Stimulated activated CD8-positive, alpha-beta memory T cell treated with anti-CD3 and anti-CD28 coated beads, Interleukin-15, amount 100 ng/mL, for 1 hour (primary cell): ENCODE data around the gene MICAL2.

Source experiments
- DNase-seq: peaks from one replicate; pipeline ENCODE4 v3.0.0-alpha.2; 2020; ENCODE audit warnings: low read depth

MICAL2 gene

DNA sequence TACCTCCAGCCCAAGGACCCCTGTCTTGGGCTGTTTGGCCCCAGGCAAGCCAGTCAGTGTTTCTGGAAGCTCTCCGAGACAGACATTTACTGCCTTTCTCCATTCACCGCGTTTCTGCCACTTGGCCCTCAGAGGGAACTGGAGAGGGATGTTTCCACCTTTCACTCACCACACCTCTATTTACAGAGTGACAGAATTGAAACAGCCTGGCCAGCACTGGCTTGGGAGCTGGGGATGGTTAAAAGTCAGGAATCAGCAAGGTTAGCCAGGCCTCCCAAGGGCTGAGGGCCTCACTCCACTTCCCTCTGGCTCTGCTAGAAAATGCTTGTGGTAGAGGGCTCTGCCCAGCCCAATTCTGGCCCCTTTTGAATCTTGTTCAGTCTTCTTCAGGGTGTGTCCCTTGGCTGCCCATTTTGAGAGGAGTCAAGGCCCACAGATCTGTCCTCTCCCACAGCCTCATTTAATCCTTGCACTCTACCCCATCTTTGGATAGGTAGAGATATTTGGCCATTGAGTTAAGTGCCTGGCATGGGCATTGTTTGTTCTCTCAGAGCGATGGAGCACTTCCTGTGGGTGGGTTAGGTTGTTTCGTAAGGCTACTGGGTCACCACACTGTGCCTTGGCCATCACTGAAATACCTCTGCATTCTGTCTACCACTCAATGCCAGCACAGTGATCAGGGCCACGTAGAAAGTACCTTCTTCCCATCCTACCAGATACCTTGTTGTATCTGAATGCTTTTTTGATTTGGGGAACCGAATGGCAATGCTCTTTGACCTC, 119.2 kb downstream of the MICAL2 start:
- no peak for DNase-seq

DNA sequence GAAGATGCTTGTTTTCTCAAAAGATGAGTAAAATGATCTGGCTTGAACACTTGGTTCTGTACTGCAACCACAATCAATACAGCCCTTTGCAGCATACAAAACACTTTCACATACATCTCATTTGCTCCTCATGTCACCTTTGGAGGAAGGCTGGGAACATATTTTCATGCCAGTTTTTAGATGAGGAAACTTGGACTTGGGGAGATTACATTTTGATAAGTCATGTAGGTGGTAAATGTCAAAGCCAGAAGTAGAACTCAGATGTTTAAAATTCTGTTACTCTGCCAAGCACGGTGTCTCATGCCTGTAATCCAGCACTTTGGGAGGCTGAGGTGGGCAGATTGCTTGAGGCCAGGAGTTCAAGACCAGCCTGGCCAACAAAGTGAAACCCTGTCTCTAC, 121.8 kb downstream of the MICAL2 start:
- no peak for DNase-seq

DNA sequence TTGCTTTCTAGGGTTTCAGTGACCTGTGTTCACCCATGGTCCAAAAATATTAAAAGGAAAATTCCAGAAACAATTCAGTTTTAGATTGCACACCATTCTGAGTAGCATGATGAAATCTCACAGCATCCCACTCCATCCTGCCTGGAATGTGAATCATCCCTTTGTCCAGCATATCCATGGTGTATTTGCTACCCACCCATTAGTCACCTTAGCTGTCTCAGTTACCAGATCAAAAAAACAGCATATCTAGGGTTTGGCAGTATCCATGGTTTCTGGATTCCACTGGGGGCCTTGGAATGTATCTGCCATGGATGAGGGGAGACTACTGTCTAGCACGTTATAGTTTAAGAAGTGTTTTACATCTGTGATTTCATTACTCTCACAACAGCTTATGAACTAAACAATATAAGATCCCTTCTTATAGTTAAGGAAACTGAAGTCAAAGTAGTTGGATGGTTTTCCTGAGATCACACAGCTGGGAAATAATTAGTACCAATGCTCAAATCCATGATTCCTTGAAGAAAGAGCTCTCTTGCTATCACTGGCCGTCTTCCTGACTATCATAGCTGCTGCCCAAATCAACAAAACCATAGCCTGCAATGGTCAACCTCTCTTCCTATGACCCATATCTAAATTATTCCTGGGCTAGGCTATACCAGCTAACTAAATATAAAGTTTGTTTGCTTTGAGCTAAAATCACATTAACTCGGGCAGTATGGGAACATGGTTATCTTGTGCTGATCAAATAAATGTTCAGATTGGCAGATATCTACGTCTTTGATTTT, 122.6 kb downstream of the MICAL2 start:
- DNase-seq: no peak

DNA sequence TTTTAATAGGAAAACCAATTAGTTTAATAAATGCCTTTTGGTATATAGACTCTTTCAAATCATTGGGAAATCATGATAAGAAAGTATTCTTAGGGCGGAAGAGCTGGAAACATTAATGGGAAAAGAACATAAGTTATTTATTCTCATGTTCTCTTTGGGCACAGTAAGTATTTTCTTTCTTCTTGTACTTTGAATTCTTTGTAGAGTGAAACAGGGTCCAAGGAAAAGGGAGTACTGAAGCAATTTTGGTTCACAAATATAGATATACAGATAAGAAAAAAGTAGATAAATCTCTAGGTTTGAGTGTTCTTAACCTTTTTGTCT, 123.2 kb downstream of the MICAL2 start:
- no peak for DNase-seq

DNA sequence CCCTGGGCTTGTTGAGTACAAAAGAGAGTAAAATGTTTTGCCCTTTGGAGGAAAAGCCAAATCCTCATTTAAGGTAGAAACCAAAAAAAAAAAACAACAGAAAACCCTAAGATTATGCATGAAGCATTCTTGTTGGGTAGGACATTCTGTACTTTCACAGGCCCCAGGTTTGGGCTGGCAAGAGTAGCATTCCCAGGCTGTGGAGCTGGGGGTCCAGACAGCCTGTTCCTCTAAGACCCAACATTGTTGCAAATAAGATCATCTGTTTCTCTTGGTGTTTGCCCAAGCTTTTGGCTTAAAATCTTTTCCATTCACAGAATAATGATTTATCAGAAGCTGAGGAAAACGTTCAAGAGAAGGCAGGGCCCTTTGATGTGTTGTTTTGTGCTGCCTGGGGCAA, 123.8 kb downstream of the MICAL2 start:
- no peak for DNase-seq

DNA sequence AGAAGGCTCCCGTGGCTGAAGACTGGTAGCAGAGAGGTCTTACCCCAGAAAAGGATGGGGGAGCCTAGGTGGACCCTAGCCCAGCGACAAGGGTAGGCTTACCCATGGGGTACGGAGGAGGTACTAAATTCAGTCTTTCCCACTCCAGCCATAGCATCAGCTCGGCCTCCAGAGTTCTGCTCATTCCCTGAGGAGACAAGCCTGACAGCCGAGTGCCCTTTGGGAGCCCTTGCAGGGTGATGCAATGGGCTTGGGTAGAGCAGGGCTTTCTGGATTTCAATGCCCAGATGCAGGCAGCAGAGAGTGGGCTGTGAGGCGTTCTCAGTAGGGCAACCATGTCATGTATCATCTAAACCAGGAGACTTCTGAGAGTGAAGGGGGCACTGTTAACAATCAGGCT, 124.7 kb downstream of the MICAL2 start:
- no peak for DNase-seq

DNA sequence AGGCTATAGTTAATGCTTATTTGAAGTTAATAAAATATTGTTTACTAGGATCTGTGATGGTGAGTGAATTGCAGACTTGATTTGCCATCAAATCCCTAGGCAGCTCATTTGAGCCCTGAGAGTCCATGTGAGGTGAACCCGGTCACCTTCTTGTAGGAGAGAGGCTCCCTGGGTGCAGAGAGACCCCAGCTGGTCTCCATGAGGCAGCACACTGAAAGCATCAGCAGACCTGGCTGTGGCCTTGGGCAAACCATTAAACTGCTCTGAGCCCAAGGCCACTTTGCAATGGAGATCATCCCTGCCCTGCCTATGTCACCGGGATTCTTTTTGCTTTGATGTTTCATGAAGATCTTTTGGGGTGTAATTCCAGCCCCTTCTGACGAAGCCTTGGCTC, 125.2 kb downstream of the MICAL2 start:
- DNase-seq: no peak

DNA sequence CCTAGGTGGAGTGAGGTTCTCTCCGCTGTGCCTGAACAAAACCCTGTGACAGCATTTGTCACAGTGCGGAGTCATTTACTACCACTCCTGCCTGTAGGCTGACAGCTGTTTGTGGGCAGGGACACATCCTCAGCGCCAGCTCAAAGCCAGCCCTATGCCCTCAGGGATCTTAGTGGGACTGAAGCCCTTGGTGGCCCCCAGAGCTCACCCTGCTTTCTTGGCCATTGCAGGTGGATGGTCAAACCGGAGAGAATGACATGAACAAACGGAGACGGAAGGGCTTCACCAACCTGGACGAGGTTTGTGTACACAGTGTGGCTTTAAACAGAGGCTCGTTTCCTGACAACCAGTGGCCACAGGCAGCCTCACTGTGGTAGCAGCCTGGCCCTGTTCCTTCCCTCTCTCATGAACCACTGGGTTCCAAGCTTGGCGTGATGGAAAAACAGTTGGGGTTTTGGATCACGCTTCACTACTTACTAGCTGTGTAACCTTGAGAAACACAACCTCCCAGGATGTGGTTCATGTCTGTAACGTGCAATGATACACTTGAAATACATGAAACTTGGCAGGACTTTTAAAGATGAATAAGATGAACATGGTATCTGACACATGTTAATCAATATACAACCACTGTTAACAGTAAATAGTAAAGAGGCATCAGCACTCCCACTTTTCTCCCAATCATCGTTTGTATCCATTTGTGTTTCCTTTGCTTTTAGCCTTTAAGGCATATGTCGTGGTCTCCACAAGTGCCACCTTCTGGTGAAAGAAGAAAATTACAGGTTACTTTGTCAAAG, 125.8 kb downstream of the MICAL2 start:
- no peak for DNase-seq

DNA sequence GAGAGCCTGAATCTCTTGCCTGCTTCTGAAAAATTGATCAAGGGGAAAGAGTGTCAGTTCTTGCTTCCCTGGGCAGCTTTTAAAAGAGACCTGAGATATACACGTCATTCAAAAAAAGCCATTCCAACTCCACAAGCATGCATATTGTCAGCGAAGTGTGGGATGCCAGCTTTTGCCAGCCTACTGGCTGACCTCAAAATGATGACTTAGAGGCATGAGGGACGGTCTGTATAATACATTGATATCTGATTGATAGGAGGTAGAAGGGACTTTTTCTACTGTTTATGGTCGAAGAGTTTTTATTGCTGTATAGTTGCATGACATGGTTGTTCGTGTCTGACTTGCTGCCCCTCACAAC, 126.3 kb downstream of the MICAL2 start:
- DNase-seq: no peak

DNA sequence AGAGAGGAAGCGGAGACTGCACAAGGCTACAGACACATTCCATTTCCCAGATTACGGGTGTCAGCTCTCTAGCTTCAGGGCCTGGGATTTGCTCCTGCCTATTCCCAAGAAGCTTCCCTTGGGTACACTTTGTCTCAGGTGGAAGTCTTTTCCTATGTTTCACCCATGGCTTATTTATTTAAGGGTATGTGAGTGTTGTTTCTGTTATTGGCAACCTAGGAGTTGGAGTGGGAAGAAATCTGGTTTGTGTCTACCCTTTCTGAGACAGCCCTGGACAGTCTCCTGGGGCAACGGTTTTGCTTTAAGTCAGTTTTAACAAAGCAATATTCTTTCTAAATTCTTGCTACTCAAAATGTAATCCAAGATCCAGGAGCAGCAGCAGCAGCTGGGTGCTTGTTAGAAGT, 127.0 kb downstream of the MICAL2 start:
- DNase-seq: no peak

DNA sequence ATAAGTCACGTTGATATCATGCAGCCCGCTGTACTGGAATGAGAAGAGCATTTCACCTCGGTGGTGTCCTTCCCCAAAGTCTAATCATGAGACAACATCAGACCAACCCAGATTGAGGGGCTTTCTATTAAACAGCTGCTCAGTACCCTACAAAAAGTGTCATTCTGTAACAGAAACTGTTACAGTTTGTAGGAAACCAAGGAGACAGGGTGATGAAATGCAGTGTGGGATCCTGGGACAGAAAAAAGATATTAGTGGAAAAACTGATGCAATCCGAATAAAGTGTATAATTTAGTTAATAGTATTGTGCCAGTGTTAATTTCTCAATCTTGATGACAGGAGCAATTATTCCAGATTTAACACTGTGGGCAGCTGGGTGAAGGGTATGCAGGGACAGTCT, 128.0 kb downstream of the MICAL2 start:
- DNase-seq: no peak

DNA sequence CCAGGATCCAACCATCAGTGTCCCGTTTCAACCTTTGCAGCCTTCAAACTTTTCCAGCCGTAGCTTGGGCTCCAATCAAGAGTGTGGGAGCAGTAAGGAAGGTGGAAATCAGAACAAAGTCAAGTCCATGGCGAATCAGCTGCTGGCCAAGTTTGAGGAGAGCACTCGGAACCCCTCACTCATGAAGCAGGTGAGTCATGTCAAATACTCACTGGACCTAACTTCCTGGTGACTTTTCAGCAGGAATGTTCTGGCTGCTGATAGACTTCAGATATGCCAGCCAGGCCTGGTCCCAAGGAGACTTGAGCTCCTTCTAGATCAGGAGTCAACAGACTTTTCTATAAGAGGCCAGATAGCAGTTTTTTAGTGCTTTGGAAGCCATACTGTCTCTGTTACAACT, 129.0 kb downstream of the MICAL2 start:
- no peak for DNase-seq

DNA sequence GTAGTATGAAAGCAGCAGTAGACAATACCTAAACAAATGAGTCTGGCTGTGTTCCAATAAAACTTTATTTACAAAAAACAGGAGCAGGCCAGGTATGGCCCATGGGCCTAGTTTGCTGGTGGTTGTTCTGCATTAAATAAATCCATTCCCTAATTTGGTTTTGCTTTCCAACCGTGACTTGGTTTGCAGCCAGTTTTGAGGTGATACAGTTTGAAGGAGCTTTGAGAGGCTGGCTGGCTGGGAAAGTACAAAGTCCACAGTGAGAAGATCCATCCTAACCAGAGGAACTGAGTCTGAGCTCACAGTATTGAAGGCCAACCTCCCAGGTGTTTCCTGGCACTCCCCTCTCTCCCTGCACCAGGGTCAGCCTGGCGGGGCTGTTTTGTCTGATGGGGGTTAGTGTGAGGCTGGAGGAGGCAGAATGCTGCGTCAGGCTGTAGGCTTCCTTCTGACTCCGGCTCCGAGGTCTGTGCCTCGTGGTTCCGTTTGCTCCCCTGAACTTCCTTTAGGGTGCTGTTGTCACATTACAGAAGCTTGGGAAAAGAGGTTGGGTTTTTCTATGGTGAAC, 129.5 kb downstream of the MICAL2 start:
- no peak for DNase-seq

DNA sequence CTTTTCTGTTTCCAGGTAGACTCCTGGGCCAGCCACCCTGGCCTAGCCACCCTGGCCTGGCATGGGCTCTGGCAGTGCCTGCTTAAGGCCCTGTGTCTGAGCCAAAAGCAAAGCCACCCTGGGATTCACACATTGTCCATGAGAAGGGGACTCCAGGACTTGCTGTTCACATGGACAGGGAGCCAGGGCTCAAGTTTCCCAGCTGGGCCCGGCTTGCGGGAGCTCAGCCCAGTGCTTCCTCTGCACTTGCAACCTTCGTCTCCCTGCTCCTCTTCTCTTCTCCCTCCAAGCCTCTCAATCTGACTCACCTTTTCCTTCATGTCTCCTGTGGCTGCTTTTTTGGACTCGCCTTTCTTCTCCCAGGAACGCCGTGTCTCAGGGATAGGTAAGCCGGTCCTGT, 130.3 kb downstream of the MICAL2 start:
- DNase-seq: no peak

DNA sequence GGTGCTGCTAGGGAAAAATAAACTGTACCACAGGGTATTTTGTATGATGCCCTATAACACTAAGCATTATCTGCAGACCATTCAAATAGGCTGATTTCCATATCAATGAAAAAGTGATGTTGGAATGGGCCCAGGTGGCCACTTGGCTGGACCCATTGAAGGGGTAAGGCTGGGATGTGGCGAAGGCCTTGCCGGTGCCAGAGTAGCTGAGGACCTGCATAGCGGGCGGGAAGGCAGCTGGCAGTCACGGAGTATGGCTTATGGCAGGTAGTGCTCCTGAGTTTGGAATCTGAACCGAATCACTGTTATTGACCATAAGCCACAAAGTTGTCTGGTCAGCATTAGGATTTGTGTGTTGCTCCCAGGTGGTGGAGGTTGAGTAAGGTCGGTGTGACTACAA, 131.0 kb downstream of the MICAL2 start:
- DNase-seq: no peak

DNA sequence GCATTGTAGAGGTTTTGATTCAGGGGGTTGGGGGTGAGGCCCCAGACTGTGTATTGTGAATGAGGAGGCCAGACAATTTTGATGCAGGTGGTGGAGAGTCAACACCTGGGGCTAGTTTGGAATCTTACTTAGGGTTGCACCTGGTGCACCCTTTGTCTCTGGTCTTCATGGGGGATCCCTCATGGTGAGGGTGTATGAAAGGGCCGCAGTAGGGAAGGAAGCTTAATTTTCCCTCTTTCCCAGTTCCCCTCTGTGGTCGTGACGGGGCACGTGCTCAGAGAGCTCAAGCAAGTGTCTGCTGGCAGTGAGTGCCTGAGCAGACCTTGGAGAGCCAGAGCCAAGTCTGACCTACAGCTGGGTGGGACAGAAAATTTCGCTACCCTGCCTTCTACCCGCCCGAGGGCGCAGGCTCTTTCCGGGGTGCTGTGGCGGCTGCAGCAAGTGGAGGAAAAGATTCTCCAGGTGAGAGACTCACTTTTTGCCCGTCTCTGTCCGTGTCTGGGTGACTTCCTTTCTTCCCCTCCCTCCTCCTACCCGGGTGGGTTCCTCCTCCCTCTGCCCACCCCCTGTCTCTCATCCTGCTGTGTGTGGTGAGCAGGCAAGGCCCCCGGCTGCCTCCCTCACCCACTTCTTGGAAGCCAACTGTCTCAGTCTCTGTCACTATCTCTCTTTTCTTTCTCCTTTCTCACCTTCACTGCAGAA, 131.7 kb downstream of the MICAL2 start:
- DNase-seq: no peak

DNA sequence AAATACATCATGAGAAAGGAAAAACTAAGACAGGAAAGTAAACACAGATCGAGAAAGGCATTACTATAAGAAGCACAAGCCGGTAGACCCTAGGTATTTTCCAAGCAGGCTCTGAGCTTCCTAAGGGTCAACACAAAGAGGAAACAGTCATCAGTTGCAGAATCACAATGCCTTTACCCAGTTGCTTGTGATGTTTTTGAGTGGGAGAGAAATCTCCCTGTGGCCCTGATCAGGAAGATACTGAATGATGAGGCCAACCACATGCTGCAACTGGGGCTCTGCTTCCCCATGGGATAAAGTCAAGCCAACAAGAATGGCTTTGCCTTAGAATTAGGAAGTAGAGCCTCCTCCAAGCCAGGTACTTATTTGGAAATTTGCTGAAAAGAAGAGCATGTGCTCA, 132.6 kb downstream of the MICAL2 start:
- no peak for DNase-seq

DNA sequence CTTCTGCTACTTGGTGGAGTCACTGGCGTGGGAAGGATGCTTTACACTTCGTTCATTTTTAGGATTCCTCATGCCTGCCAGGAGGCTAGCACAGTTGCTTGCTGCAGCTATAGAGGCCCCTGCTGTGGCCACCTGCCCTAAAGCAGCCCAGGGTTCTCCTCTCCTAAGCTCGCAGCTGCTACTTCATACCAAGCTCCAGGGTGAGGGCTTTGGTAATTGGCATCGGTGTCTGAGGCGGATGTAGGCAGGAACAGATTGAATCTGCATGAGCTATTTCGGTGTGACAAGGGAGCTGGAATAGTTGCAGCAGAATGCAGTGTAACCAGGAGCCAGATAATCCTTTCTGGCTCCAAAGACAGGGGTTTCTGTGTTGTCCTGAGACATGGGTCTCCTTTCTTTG, 133.1 kb downstream of the MICAL2 start:
- no peak for DNase-seq

DNA sequence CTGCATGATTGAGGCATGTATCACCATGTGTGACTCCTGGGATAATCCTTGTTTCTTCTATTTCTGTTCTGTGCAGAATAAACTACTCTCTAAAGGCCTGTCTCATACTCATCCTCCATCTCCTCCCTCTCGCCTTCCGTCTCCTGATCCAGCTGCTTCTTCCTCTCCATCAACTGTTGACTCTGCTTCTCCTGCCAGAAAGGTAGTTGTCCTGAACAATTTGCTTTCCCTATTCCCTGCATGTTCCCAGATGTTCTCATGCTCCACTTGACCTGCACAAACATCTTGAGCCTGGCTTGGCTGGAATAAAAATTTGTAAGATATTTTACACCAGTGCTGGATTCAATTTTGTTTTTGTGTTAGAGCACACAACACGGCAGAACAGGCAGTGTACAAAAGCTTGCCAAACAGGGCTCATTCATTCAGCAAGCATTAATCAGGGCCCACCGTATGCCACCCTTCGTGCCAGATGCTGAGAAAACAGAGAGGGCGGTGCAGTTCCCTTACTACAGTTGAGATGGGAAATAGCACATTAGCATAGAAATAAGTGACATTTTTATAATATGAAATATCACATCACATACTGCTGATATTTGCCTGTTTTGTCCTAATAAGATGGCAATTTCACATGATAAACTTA, 133.6 kb downstream of the MICAL2 start:
- no peak for DNase-seq

DNA sequence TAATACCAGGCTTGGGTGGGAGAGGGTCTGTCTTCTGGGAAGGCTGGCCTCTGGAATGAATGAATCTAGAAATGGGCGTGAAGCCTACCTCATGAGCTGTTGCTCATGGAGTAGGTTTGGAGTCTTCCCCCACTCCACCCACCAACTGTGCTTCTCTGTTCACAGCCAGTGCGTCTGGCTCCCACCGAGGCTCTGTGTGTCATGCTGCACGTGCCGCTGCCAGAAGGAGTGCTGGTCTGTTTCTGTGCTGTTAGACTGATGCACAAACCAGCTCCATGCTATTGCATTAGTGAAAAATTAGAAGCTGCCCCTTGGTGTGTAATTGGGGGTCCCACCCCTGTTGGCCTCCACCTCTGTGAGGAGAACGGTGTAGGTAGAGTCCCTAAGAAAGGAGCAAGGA, 134.7 kb downstream of the MICAL2 start:
- no peak for DNase-seq

DNA sequence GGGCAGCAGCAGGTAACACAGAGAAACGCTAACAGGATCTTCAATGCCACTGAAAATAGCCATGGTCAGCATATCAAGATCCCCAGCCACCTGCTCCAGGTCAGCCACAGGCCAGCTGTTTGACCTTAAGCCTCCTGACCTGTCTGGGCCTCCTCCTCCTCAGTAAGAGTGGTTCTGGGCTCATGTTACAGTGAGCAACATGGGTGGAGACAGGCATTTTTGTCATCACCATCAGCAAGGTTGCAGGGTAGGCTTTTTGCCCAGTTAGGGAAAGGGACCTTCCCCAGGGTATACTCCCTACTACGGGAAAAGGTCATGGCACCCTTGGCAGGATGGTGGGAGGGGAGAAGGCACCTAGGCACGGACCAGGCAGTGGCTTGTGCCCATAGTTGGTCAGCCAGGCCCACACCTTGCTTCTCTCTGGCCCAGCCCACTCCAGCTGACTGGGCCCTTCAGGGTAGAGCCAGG, 135.2 kb downstream of the MICAL2 start:
- DNase-seq: no peak

DNA sequence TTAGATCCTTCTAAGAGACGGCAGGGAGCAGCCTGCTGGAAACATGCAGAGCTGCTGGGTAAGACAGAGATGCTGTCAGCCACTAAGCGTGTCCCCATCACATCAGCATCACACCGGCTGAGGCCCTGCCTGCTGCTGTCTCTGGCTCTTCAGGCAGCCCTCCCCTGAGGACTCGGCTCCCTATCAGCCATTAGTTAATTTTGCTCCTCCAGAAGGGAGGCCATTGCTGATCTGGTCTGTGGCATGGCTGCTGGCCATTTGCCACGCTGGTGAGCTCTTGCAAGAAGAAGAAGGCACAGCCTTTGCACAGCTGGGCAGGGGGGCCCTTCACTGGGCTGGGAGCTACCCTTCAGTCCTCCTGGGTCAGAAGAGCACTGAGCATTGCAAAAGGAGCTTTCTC, 135.8 kb downstream of the MICAL2 start:
- DNase-seq: no peak
